UCSD-AML1 (cell line): ENCODE measurements around the gene CPNE2.
"Not testable (repeated sequence)": the region's sequence is repeated elsewhere in the genome, so short reads cannot be mapped to it uniquely, and the experiment has no call there.

Experiments used
- DNase-seq: peaks from one replicate; lab custom pipeline; 2025; ENCODE audit not compliant: unreplicated experiment; lab: John Stamatoyannopoulos, UW

The CPNE2 gene

GRCh38 chr16:57098188-57098841 is 5.9 kb downstream of the CPNE2 start:
- DNase-seq, result no peak

GRCh38 chr16:57099965-57100364 is 7.6 kb downstream of the CPNE2 start:
- DNase-seq, result not testable (repeated sequence)

- no peak for DNase-seq
Measured at GRCh38 chr16:57100445-57100844, 8.1 kb downstream of the CPNE2 start.

GRCh38 chr16:57102888-57103851 is 10.8 kb downstream of the CPNE2 start:
- no peak for DNase-seq

DNA sequence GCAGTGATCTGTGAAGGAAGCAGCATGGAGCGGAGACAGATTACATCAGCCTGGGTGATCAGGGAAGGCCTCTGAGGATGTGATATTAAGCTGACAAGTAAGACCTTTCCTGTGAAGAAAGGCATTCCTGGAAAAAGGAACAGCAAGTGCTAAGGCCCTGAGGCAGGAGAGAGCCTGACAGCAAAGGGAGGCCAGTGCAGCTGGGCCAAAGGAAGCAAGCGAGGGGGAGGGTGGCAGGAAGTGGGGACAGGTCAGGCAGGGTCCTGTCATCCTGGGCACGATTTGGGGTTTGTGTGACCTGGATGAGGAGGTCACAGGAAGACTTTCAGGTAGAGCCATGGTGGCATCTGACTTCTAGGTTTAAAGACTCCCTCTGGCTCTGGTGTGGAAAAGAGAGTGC is 12.3 kb downstream of the CPNE2 start:
- peak; percentile 30 for DNase-seq

DNA sequence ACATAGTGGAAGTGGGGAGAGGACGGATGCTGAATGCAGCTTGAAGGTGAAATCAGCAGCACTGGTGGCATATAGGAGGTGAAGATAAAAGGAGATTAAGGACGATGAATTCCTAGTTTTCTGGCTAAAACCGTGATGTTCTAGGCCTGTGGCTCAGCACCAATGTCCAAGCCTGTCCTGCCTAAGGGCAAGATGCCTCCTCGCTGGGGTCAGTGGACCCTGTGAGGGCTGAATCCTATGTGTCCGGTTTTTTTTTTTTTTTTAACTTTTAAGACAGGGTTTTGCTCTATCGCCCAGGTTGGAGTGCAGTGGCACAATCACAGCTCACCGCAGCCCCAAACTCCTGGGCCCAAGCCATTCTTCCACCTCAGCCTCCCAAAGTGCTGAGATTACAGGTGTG is 12.8 kb downstream of the CPNE2 start:
- no peak for DNase-seq

GRCh38 chr16:57106767-57107166 is 14.4 kb downstream of the CPNE2 start:
- no peak for DNase-seq

DNA sequence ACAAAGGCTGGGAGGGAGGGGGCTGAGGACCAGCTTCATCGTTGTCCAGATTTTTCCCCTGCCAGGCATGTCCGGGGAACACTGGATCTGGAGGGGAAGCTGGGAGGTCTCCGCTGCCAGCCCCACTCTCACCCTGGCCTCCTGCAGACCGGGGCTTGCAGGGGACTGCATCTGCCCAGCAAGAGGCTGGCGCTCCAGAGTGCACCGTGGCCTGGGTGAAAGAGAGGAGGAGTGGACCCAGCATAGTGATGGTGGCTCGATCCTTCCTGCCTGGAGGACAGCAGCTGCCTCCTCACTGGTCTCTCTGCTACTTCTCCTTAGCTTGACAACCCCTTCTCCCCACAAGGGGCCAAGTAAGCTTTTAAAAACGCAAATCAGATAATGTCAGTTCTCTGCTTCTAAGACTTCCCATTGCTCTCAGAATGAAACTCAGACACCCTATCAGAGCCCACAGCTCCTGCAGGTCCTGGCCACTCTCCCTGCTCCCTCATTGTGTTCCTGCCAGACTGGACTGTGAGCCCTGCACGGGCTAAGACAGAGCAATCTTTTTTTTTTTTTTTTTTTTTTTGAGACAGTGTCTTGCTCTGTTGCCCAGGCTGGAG is 15.0 kb downstream of the CPNE2 start:
- no peak for DNase-seq

DNA sequence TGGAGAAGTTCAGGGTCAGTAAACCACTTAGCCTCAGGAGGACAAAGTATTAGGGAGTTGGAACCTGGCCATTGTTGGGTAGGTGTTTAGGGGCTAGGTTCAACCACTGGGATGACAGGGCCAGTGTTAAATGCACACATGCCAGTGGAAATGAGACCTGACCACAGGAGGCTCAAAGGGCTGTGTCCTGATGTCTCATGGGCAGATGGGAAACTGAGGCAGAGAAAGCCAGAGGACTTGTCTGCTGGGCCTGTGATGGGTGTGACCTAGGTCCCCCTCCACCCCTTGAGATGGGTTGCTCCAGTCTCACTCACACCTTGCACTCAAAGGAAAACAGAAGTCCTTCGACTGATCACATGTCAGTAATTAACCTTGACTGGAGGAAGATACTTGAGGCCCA is 16.0 kb downstream of the CPNE2 start:
- no peak for DNase-seq

DNA sequence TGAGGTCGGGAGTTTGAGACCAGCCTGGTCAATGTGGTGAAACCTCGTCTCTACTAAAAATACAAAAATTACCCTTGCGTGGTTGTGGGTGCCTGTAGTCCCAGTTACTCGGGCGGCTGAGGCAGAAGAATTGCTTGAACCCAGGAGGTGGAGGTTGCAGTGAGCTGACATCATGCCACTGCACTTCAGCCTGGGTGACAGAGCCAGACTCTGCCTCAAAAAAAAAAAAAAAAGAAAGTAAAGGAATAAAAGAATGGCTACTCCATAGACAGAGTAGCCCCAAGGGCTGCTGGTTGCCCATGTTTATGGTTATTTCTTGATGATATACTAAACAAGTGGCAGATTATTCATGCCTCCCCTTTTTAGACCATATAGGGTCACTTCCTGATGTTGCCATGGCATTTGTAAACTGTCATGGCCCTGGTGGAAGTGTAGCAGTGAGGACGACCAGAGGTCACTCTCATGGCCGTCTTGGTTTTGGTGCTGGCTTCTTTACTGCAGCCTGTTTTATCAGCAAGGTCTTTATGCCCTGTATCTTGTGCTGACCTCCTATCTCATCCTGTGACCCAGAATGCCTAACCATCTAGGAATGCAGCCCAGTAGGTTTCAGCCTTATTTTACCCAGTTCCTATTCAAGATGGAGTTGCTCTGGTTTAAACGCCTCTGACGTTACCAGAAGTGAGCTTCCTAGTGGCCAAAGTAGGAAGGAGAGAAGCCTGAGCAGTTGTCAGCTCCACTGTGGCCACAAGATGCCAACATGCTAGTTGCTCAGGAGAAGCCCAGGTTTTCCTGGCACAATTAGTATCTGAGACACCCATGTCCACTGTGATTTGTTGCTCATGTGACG is 17.1 kb downstream of the CPNE2 start:
- DNase-seq, result not testable (repeated sequence)

- no peak for DNase-seq
Measured at GRCh38 chr16:57110937-57111336, 18.6 kb downstream of the CPNE2 start.

GRCh38 chr16:57111420-57111819 is 19.0 kb downstream of the CPNE2 start:
- no peak for DNase-seq

GRCh38 chr16:57112403-57113041 is 20.1 kb downstream of the CPNE2 start:
- DNase-seq, result peak; percentile 73

GRCh38 chr16:57113042-57113453 is 20.7 kb downstream of the CPNE2 start:
- no peak for DNase-seq

- no peak for DNase-seq
Measured at GRCh38 chr16:57113664-57114063, 21.3 kb downstream of the CPNE2 start.

DNA sequence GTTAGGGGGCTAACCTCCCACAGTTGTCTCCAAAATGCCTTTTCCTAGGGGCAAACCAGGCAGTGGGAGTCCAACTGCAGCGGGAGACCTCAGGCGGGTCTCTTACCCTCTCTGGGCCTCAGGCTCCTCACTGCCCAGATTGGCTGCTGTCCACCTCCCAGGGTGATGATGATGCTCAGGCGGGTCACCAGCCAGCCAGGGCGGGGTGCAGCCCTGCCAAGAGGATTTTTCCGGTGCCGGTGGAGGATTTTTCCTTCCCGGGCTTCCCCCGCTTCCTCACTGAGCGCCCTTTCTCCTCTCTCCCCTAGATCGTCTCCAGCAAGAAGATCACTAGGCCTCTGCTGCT is 22.8 kb downstream of the CPNE2 start:
- DNase-seq, result no peak

GRCh38 chr16:57115514-57116182 is 23.3 kb downstream of the CPNE2 start:
- DNase-seq, result no peak

- no peak for DNase-seq
Measured at GRCh38 chr16:57118461-57119084, 26.2 kb downstream of the CPNE2 start.

- DNase-seq, result no peak
Measured at GRCh38 chr16:57123216-57123973, 31.0 kb downstream of the CPNE2 start.
